B cell (primary cell): Measurements from ENCODE around the gene ARAF. TPM values are rescaled to one million over a fixed set of nuclear protein-coding genes. Genes with fewer than 3 reads are reported as not detected.

Experiments used
- ATAC-seq: fragments of 200-7000 bp; cut with Tn5 transposase; one replicate; pipeline ENCODE4 v1.10.0; 2021; ENCODE audit warnings: low read depth, mild to moderate bottlenecking, moderate number of reproducible peaks, moderate library complexity
- CTCF ChIA-PET: fragments of 350-600 bp; sonication (Branson Sonifier 250); formaldehyde crosslinking; loops from one replicate; lab custom pipeline; 2021; ENCODE audit warnings: antibody characterized with exemption, inconsistent platforms; lab: Charles Lee
- POLR2A ChIA-PET: fragments of 350-600 bp; sonication (Branson Sonifier 250); formaldehyde crosslinking; loops from one replicate; lab custom pipeline; 2021; ENCODE audit warnings: antibody characterized with exemption; lab: Charles Lee
- DNase-seq: peaks from one replicate; pipeline ENCODE4 v3.0.0; 2013
- H2AFZ ChIP-seq: 2 replicates; pipeline ENCODE4 v1.6.1; 2012; ENCODE audit warnings: mild to moderate bottlenecking, low read depth, low read length; ENCODE audit not compliant: insufficient read depth, poor library complexity, severe bottlenecking
- H3K27ac ChIP-seq, 2 donors: 1 replicate in 1 of 2; 2 replicates in 1 of 2; pipeline ENCODE4 v1.5.1; 2012 to 2013; ENCODE audit warnings: low read length in 2 of 2, mild to moderate bottlenecking in 2 of 2, moderate library complexity in 1 of 2
- H3K27me3 ChIP-seq, 4 experiments: fragments of 200-600 bp in 1 of 4; sonication (generic) in 1 of 4; replicated peaks in 1 of 4; 1 replicate in 2 of 4; 2 replicates in 2 of 4; pipeline versions ENCODE4 v1.6.1 to v1.7.0; 2013 to 2016; ENCODE audit warnings: low read length in 3 of 4, mild to moderate bottlenecking in 2 of 4, mixed read lengths in 1 of 4, moderate library complexity in 1 of 4; ENCODE audit not compliant: insufficient read depth in 4 of 4, control insufficient read depth in 3 of 4; ENCODE audit errors: control extremely low read depth in 1 of 4
- H3K36me3 ChIP-seq, 2 experiments: replicated peaks in 1 of 2; 1 replicate in 1 of 2; 2 replicates in 1 of 2; pipeline versions ENCODE4 v1.6.1 to v1.7.1; 2013; ENCODE audit warnings: low read length in 1 of 2; ENCODE audit not compliant: insufficient read depth in 2 of 2, control insufficient read depth in 1 of 2; ENCODE audit errors: control extremely low read depth in 1 of 2, extremely low read depth in 1 of 2
- H3K4me1 ChIP-seq, 2 donors: fragments of 200-600 bp in 1 of 2; sonication (generic) in 1 of 2; 1 replicate in 1 of 2; 2 replicates in 1 of 2; pipeline versions ENCODE4 v1.5.1 to v1.6.1; 2013 to 2017; ENCODE audit warnings: low read length in 2 of 2; ENCODE audit not compliant: control insufficient read depth in 2 of 2, insufficient read depth in 2 of 2
- H3K4me2 ChIP-seq: replicated peaks from 2 replicates; pipeline ENCODE3; 2012; ENCODE audit warnings: mild to moderate bottlenecking, low read depth, low read length; ENCODE audit not compliant: poor library complexity, severe bottlenecking
- H3K4me3 ChIP-seq, 5 experiments: fragments of 200-600 bp in 1 of 5; sonication (generic) in 1 of 5; 1 replicate in 3 of 5; 2 replicates in 2 of 5; pipeline versions ENCODE4 v1.5.1 to v1.7.0; 2011 to 2016; ENCODE audit warnings: low read length in 4 of 5, mild to moderate bottlenecking in 4 of 5, low read depth in 2 of 5, control low read depth in 1 of 5, moderate library complexity in 1 of 5; ENCODE audit not compliant: insufficient read depth in 1 of 5; ENCODE audit errors: control extremely low read depth in 1 of 5, extremely low read depth in 1 of 5
- H3K79me2 ChIP-seq: fragments of 200-600 bp; sonication (generic); one replicate; pipeline ENCODE4 v1.6.0; 2016; ENCODE audit warnings: low read length; ENCODE audit not compliant: control insufficient read depth, insufficient read depth
- H3K9ac ChIP-seq: fragments of 200-600 bp; sonication (generic); 2 replicates; pipeline ENCODE4 v1.6.1; 2017; ENCODE audit warnings: mild to moderate bottlenecking, low read length, moderate library complexity
- H3K9me3 ChIP-seq, 3 donors: one replicate each; pipeline versions ENCODE4 v1.6.1 to v1.7.1; 2013; ENCODE audit warnings: low read length in 2 of 3; ENCODE audit not compliant: control insufficient read depth in 2 of 3, insufficient read depth in 1 of 3; ENCODE audit errors: control extremely low read depth in 1 of 3
- H4K20me1 ChIP-seq: 2 replicates; pipeline ENCODE4 v1.6.0; 2012; ENCODE audit warnings: mild to moderate bottlenecking, low read length; ENCODE audit not compliant: insufficient read depth, control insufficient read depth, poor library complexity, severe bottlenecking
- H3K27ac Mint-ChIP-seq: one replicate; pipeline ENCODE4 v1.8.0; 2021; ENCODE audit warnings: mixed read lengths
- H3K27me3 Mint-ChIP-seq: one replicate; pipeline ENCODE4 v1.8.0; 2021; ENCODE audit warnings: mixed read lengths
- H3K4me1 Mint-ChIP-seq: one replicate; pipeline ENCODE4 v1.8.0; 2021; ENCODE audit warnings: mixed read lengths
- H3K4me3 Mint-ChIP-seq: one replicate; pipeline ENCODE4 v1.8.0; 2021; ENCODE audit warnings: mixed read lengths
- H3K9me3 Mint-ChIP-seq: one replicate; pipeline ENCODE4 v1.8.0; 2022; ENCODE audit warnings: mixed read lengths; ENCODE audit not compliant: insufficient read depth
- EZH2 ChIP-seq: IDR thresholded peaks from 2 replicates; pipeline ENCODE4 v1.6.1; 2012; ENCODE audit warnings: borderline replicate concordance, low read depth, mild to moderate bottlenecking, moderate library complexity, low read length; ENCODE audit not compliant: insufficient read depth, poor library complexity, severe bottlenecking
- WGBS: methylation state at CpG from one replicate; pipeline ENCODE4 v1.1.5; 2013; ENCODE audit warnings: missing lambda C conversion rate; ENCODE audit not compliant: insufficient coverage; 5-methylcytosine and 5-hydroxymethylcytosine counted together
- intact Hi-C: fragments of 100-400 bp; cut with micrococcal nuclease; formaldehyde crosslinking; loops from one replicate; pipeline ENCODE4 v1.10.0; 2022
- polyA plus RNA-seq: library from polyadenylated mRNA; depleted of rRNA; stranded (reverse); fragments of >200 nt; gene quantifications from 2 replicates; pipeline ENCODE4 v1.2.3, GENCODE V29; 2012
- total RNA-seq, 2 donors: library from RNA; stranded (reverse); fragments of 120-200 nt in 1 of 2; gene quantifications; 1 replicate in 1 of 2; 2 replicates in 1 of 2; pipeline versions ENCODE4 v1.2.3 to v1.2.4, GENCODE V29; 2013 to 2022
- TF ChIP-seq, protein P1 (sequence below): fragments of 200-600 bp; IDR thresholded peaks from one replicate; pipeline ENCODE4 v1.8.0; 2022; ENCODE audit warnings: antibody characterized with exemption, mild to moderate bottlenecking

ARAF gene
- total and polyA plus RNA-seq, 2 donors (not counting 1 experiment from before 2014, with no cell fraction given), result 97.9 to 127 TPM

DNA sequence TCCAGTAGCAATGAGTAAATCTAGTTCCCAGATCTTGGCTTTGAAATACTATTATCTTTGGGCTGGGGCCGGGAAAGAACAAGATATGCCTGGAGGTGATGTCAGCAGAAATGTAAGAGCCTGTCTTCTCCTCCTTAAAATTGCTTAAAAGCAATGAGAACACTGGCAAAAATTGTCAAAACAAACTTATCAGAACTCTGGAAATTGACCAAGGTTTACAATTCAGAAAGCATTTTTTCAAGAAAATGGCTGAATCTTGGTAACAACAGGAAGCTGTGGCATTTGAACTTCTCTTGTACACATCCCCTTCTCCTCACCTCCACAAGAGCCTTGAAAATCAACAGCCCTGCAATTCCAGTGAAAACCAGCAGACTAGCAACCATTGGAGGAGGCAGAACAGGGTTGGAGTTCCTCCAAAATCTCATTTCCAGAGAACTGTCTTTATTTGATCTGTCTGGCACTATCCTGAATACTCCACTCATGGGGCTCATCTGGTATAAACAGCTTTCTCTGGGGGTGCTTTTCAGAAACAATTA is 34.8 kb downstream of the ARAF start:
- DNase-seq (no peak), ATAC-seq (no peak)
- ChIA-PET CTCF (no interaction called here), POLR2A (no interaction called here)
- Mint-ChIP-seq H3K27ac (no peak overlapping the region), H3K4me3 (no peak overlapping the region), H3K27me3 (peaks cover 10% of the 10 kb centered on the region), H3K4me1 (no peaks in the 10 kb centered on the region), H3K9me3 (peaks cover 10% of the 10 kb centered on the region)
- WGBS, result no CpG with 5 or more reads among the region's 1 CpG
- Histone ChIP-seq H3K27ac (no peak overlapping the region), H3K9me3 (peaks cover 0 to 8% (median 5%) of the 10 kb centered on the region in 3 donors), H3K4me3 (no peak overlapping the region), H3K27me3 (no peaks in the 10 kb centered on the region), H3K4me2 (no peak overlapping the region), H3K79me2 (no peaks in the 10 kb centered on the region), H2AFZ (no peak overlapping the region), H3K36me3 (no peaks in the 10 kb centered on the region), H3K4me1 (no peaks in the 10 kb centered on the region), H4K20me1 (no peaks in the 10 kb centered on the region), H3K9ac (no peak overlapping the region)
- intact Hi-C loops, result no loop called here
- TF ChIP-seq, protein P1, sequence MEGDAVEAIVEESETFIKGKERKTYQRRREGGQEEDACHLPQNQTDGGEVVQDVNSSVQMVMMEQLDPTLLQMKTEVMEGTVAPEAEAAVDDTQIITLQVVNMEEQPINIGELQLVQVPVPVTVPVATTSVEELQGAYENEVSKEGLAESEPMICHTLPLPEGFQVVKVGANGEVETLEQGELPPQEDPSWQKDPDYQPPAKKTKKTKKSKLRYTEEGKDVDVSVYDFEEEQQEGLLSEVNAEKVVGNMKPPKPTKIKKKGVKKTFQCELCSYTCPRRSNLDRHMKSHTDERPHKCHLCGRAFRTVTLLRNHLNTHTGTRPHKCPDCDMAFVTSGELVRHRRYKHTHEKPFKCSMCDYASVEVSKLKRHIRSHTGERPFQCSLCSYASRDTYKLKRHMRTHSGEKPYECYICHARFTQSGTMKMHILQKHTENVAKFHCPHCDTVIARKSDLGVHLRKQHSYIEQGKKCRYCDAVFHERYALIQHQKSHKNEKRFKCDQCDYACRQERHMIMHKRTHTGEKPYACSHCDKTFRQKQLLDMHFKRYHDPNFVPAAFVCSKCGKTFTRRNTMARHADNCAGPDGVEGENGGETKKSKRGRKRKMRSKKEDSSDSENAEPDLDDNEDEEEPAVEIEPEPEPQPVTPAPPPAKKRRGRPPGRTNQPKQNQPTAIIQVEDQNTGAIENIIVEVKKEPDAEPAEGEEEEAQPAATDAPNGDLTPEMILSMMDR, result no peak
- no peak for TF ChIP-seq EZH2

DNA sequence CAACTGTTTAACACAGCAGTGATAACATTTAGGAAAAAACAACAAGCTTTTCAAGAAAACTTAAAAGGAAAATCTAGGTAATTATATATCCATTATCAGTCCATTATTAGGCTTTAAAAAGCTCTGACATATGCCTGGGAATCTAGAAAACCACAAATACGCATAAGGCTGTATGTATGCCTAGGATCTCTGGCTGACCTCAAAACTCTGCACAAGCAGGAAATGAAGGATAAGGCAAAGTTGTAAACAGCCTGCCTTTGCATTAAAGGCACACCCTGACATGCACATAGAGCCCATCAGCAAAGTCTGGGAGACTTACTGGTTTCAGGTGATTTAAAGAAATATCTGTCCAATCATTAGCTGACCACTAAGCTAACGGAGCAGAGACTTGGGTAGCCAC is 35.3 kb downstream of the ARAF start:
- intact Hi-C loops, result no loop called here
- Histone ChIP-seq H3K4me1 (no peaks in the 10 kb centered on the region), H3K9me3 (peaks cover 0 to 8% (median 5%) of the 10 kb centered on the region in 3 donors), H3K9ac (no peak overlapping the region), H3K4me3 (no peak overlapping the region), H3K79me2 (no peaks in the 10 kb centered on the region), H3K27ac (no peak overlapping the region), H3K4me2 (no peak overlapping the region), H2AFZ (no peak overlapping the region), H3K27me3 (no peaks in the 10 kb centered on the region), H4K20me1 (no peaks in the 10 kb centered on the region), H3K36me3 (no peaks in the 10 kb centered on the region)
- TF ChIP-seq, protein P1, result no peak
- no peak for TF ChIP-seq EZH2
- ATAC-seq (no peak), DNase-seq (no peak)
- ChIA-PET POLR2A (interaction anchor here (0.8 kb wide), 1 partner anchor 40 kb away, joined by 3 read pairs; no protein-coding TSS in a partner anchor), CTCF (no interaction called here)
- no peak overlapping the region for H3K27ac Mint-ChIP-seq
- H3K9me3 Mint-ChIP-seq, result peaks cover 10% of the 10 kb centered on the region
- H3K27me3 Mint-ChIP-seq, result peaks cover 10% of the 10 kb centered on the region
- no CpG with 5 or more reads among the region's 2 CpGs for WGBS
- H3K4me1 Mint-ChIP-seq, result no peaks in the 10 kb centered on the region
- H3K4me3 Mint-ChIP-seq, result no peak overlapping the region
